H1 (cell line): Measurements from ENCODE around the gene CCDC30. TPM values are rescaled to one million over a fixed set of nuclear protein-coding genes. Genes with fewer than 3 reads are reported as not detected.

Experiments used
- CHD7 ChIP-seq: fragments of 300-600 bp; sonication (generic); IDR thresholded peaks from 2 replicates; pipeline ENCODE4 v1.7.1; 2012; ENCODE audit warnings: low read length, moderate library complexity, mild to moderate bottlenecking, inconsistent platforms; ENCODE audit not compliant: insufficient replicate concordance
- KDM5A ChIP-seq: fragments of 200-600 bp; IDR thresholded peaks from 2 replicates; pipeline ENCODE4 v1.7.1; 2012; ENCODE audit warnings: mild to moderate bottlenecking, low read length, inconsistent platforms, mixed read lengths
- NRF1 ChIP-seq: IDR thresholded peaks from 2 replicates; pipeline ENCODE4 v1.6.1; 2011; ENCODE audit warnings: mild to moderate bottlenecking, low read depth, low read length, improper control_type of control experiment
- POU5F1 ChIP-seq: IDR thresholded peaks from 2 replicates; pipeline ENCODE4 v1.6.1; 2011; ENCODE audit warnings: low read depth, mild to moderate bottlenecking, low read length, moderate library complexity
- SP2 ChIP-seq: IDR thresholded peaks from 2 replicates; pipeline ENCODE4 v1.6.1; 2012; ENCODE audit warnings: mild to moderate bottlenecking, low read length, inconsistent platforms
- TAF7 ChIP-seq: optimal IDR thresholded peaks from 2 replicates; pipeline ENCODE3; 2011; ENCODE audit warnings: low read depth, mild to moderate bottlenecking, inconsistent platforms, low read length, moderate library complexity, borderline replicate concordance
- polyA plus RNA-seq, 7 experiments: library from polyadenylated mRNA; depleted of rRNA in 3 of 7; stranded (reverse) in 5 of 7; unstranded in 2 of 7; fragments of >200 nt in 5 of 7; fragments of 200-250 nt in 2 of 7; gene quantifications; 1 replicate in 5 of 7; 2 replicates in 1 of 7; 4 replicates in 1 of 7; pipeline versions ENCODE4 v1.2.1 to v1.2.3, GENCODE V29; 2011 to 2013; ENCODE audit warnings: missing spikeins in 2 of 7, mixed read lengths in 2 of 7
- total RNA-seq: library from RNA; stranded (reverse); fragmentation: NEBNext Ultra II Directional; extraction: Animal tissue kit (Norgen Biotek cat#: 25700); gene quantifications from 2 replicates; pipeline ENCODE4 v1.2.1, GENCODE V29; 2021

Gene CCDC30
- total and polyA plus RNA-seq, 2 of the 8 experiments (the other 6 are each of a cell fraction or from before 2014, with no cell fraction given) = 0.60 to 1.8 TPM

- TF ChIP-seq NRF1 (no peak), POU5F1 (no peak), CHD7 (no peak), SP2 (no peak), KDM5A (no peak), TAF7 (no peak)
Measured at GRCh38 chr1:42587753-42588152, 124.7 kb downstream of the CCDC30 start (continued).
